HepG2 (cell line): ENCODE results near the gene PODXL. TPM values are rescaled to one million over a fixed set of nuclear protein-coding genes. Genes with fewer than 3 reads are reported as not detected.

ENCODE experiments used
- ISL2 ChIP-seq: sonication (generic); formaldehyde crosslinking; IDR thresholded peaks from 2 replicates; pipeline ENCODE4 v1.5.0; 2020; ENCODE audit warnings: missing genetic modification reagents
- MEIS2 ChIP-seq: sonication (generic); formaldehyde crosslinking; IDR thresholded peaks from 2 replicates; pipeline ENCODE4 v1.9.0; 2021; ENCODE audit warnings: mild to moderate bottlenecking, missing genetic modification reagents
- PHF20 ChIP-seq: sonication (generic); formaldehyde crosslinking; IDR thresholded peaks from 2 replicates; pipeline ENCODE4 v1.5.0; 2020; ENCODE audit warnings: mild to moderate bottlenecking, missing genetic modification reagents
- RXRB ChIP-seq: IDR thresholded peaks from 2 replicates; pipeline ENCODE4 v1.6.1; 2016; ENCODE audit warnings: borderline replicate concordance, missing genetic modification reagents, missing compliant biosample characterization
- SRSF4 ChIP-seq: fragments of 200-400 bp; formaldehyde crosslinking; IDR thresholded peaks from one replicate; pipeline ENCODE4 v1.6.1; 2018; ENCODE audit warnings: mild to moderate bottlenecking, low read depth, low read length, moderate library complexity; ENCODE audit not compliant: poor library complexity, severe bottlenecking
- ZBTB7B ChIP-seq: sonication (generic); formaldehyde crosslinking; IDR thresholded peaks from 2 replicates; pipeline ENCODE4 v1.4.0; 2020; ENCODE audit warnings: missing genetic modification reagents
- ZKSCAN1 ChIP-seq: fragments of 150-350 bp; IDR thresholded peaks from 2 replicates; pipeline ENCODE4 v1.6.1; 2014; ENCODE audit warnings: low read length
- ZNF331 ChIP-seq: sonication (generic); formaldehyde crosslinking; IDR thresholded peaks from 2 replicates; pipeline ENCODE4 v1.4.0; 2020; ENCODE audit warnings: missing genetic modification reagents
- polyA plus RNA-seq, 8 experiments: library from polyadenylated mRNA; depleted of rRNA in 3 of 8; stranded (reverse) in 7 of 8; unstranded in 1 of 8; fragments of >200 nt; fragmentation: Illumina TruSeq in 4 of 8; extraction: Trizol in 4 of 8; gene quantifications; 2 replicates each; pipeline versions ENCODE4 v1.2.1 to v1.2.3, GENCODE V29; 2011 to 2016; ENCODE audit warnings: low read depth in 4 of 8, missing spikeins in 1 of 8, mixed read lengths in 1 of 8; ENCODE audit not compliant: insufficient read depth in 1 of 8
- total RNA-seq, 5 experiments: library from RNA; depleted of rRNA; stranded (reverse); fragments of >200 nt; fragmentation: Illumina TruSeq; extraction: Trizol; gene quantifications; 2 replicates each; pipeline ENCODE4 v1.2.3, GENCODE V29; 2016; ENCODE audit warnings: low read depth in 1 of 5
- TF ChIP-seq, protein P1 (sequence below): sonication (generic); formaldehyde crosslinking; IDR thresholded peaks from 2 replicates; pipeline ENCODE4 v1.4.0; 2020; ENCODE audit warnings: missing genetic modification reagents; ENCODE audit errors: not compliant biosample characterization
- TF ChIP-seq, protein P2 (sequence below): sonication (generic); formaldehyde crosslinking; IDR thresholded peaks from 2 replicates; pipeline ENCODE4 v1.4.0; 2020; ENCODE audit warnings: missing genetic modification reagents
- TF ChIP-seq, protein P3 (sequence below): sonication (generic); formaldehyde crosslinking; IDR thresholded peaks from 2 replicates; pipeline ENCODE4 v1.4.0; 2020; ENCODE audit warnings: mild to moderate bottlenecking, missing genetic modification reagents
- TF ChIP-seq, protein P4 (sequence below): sonication (generic); formaldehyde crosslinking; conservative IDR thresholded peaks from 2 replicates; pipeline ENCODE4 v1.8.0; 2022; ENCODE audit warnings: low read depth, missing genetic modification reagents
- TF ChIP-seq, protein P5 (sequence below): sonication (generic); formaldehyde crosslinking; IDR thresholded peaks from 2 replicates; pipeline ENCODE4 v1.4.0; 2020; ENCODE audit warnings: missing genetic modification reagents

PODXL gene
- total and polyA plus RNA-seq, 2 of the 13 experiments (the other 11 are each of a cell fraction or from before 2014, with no cell fraction given): 0.22 to 0.54 TPM

DNA sequence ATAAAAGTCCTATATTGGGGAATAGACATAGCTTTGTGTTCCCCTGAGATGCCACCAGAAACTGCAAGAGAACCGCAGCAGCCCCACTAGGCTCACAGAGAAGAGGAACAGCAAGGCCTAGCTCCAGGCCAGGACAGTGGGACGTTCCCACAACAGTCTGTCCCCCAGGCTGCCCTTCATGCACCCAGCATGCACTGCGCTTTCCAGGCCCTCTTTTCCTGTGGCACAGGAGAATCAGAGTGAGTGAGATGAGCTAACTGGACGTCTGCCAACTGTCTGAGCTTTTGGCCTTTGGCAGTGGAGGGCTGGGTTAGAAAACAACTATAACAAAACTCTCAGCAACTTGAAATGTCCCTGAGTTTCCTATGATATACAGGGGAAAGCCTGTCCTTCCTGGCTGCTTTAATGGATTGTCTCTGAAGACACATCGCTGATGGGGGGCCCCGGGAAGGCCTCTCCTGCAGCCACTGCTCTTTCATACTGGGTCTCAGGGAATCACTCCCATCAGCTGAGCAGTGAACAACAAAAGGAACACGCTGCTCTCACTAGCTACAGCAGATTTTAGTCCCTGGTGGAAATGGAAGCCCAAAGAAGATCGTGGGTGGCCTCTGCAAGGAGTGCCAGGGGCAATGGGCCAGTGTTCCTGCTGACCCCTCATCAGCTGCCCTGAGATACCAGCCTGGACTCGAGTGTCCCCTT, 53.5 kb downstream of the PODXL start (continued):
- TF ChIP-seq, protein P1, sequence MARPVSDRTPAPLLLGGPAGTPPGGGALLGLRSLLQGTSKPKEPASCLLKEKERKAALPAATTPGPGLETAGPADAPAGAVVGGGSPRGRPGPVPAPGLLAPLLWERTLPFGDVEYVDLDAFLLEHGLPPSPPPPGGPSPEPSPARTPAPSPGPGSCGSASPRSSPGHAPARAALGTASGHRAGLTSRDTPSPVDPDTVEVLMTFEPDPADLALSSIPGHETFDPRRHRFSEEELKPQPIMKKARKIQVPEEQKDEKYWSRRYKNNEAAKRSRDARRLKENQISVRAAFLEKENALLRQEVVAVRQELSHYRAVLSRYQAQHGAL (CRISPR knock-in tag): no peak
- TF ChIP-seq SRSF4 (no peak), ZKSCAN1 (no peak), ISL2 (CRISPR knock-in tag) (no peak), ZNF331 (peak; percentile 30; the same call in 1 of the 2 replicates), MEIS2 (CRISPR knock-in tag) (no peak), PHF20 (CRISPR knock-in tag) (no peak), RXRB (CRISPR knock-in tag) (0 out of 2 replicates have a peak, but pooled peaks have one; percentile 16), ZBTB7B (CRISPR knock-in tag) (no peak)
- TF ChIP-seq, protein P2, sequence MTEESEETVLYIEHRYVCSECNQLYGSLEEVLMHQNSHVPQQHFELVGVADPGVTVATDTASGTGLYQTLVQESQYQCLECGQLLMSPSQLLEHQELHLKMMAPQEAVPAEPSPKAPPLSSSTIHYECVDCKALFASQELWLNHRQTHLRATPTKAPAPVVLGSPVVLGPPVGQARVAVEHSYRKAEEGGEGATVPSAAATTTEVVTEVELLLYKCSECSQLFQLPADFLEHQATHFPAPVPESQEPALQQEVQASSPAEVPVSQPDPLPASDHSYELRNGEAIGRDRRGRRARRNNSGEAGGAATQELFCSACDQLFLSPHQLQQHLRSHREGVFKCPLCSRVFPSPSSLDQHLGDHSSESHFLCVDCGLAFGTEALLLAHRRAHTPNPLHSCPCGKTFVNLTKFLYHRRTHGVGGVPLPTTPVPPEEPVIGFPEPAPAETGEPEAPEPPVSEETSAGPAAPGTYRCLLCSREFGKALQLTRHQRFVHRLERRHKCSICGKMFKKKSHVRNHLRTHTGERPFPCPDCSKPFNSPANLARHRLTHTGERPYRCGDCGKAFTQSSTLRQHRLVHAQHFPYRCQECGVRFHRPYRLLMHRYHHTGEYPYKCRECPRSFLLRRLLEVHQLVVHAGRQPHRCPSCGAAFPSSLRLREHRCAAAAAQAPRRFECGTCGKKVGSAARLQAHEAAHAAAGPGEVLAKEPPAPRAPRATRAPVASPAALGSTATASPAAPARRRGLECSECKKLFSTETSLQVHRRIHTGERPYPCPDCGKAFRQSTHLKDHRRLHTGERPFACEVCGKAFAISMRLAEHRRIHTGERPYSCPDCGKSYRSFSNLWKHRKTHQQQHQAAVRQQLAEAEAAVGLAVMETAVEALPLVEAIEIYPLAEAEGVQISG (CRISPR knock-in tag): no peak
- TF ChIP-seq, protein P3, sequence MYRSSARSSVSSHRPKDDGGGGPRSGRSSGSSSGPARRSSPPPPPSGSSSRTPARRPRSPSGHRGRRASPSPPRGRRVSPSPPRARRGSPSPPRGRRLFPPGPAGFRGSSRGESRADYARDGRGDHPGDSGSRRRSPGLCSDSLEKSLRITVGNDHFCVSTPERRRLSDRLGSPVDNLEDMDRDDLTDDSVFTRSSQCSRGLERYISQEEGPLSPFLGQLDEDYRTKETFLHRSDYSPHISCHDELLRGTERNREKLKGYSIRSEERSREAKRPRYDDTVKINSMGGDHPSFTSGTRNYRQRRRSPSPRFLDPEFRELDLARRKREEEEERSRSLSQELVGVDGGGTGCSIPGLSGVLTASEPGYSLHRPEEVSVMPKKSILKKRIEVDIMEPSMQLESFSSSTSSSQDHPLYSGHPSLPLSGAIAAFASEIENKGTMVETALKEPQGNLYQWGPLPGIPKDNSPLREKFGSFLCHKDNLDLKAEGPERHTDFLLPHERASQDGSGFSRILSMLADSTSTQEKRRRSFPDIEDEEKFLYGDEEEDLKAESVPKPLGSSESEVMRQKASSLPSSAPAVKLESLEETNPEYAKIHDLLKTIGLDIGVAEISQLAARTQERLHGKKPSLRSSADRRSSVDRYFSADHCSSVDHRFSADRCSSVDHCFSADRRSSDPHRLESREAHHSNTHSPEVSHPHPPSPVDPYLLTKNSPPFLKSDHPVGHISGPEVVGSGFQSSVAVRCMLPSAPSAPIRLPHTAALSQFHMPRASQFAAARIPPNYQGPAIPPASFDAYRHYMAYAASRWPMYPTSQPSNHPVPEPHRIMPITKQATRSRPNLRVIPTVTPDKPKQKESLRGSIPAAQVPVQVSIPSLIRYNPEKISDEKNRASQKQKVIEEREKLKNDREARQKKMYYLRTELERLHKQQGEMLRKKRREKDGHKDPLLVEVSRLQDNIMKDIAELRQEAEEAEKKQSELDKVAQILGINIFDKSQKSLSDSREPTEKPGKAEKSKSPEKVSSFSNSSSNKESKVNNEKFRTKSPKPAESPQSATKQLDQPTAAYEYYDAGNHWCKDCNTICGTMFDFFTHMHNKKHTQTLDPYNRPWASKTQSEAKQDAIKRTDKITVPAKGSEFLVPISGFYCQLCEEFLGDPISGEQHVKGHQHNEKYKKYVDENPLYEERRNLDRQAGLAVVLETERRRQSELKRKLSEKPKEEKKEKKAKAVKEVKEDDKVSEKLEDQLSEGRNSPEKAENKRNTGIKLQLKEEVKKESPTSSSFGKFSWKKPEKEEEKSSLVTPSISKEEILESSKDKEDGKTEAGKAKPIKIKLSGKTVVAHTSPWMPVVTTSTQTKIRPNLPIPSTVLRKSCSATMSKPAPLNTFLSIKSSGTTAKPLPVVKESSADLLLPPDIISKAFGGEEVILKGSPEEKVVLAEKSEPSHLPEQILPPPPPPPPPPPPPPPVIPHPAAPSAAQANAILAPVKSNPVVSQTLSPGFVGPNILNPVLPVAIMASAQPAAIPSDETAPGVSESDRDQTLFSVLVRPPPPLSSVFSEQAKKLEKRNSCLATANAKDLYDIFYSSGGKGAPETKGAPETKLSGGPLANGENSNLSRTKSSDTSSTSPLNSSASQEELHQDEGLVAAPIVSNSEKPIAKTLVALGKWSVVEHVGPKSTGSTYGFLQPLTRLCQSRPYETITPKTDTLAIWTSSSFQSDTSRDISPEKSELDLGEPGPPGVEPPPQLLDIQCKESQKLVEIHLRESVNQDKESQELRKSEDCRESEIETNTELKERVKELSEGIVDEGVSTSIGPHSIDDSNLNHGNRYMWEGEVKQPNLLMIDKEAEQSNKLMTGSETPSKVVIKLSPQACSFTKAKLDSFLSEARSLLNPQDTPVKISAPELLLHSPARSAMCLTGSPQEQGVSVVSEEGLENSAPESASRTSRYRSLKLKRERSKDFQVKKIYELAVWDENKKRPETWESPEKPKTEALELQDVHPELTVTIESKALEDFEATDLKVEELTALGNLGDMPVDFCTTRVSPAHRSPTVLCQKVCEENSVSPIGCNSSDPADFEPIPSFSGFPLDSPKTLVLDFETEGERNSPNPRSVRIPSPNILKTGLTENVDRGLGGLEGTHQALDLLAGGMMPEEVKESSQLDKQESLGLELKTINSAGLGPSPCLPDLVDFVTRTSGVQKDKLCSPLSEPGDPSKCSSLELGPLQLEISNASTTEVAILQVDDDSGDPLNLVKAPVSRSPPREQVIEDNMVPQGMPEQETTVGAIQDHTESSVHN: no peak
- TF ChIP-seq, protein P4, sequence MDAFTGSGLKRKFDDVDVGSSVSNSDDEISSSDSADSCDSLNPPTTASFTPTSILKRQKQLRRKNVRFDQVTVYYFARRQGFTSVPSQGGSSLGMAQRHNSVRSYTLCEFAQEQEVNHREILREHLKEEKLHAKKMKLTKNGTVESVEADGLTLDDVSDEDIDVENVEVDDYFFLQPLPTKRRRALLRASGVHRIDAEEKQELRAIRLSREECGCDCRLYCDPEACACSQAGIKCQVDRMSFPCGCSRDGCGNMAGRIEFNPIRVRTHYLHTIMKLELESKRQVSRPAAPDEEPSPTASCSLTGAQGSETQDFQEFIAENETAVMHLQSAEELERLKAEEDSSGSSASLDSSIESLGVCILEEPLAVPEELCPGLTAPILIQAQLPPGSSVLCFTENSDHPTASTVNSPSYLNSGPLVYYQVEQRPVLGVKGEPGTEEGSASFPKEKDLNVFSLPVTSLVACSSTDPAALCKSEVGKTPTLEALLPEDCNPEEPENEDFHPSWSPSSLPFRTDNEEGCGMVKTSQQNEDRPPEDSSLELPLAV: no peak
- TF ChIP-seq, protein P5, sequence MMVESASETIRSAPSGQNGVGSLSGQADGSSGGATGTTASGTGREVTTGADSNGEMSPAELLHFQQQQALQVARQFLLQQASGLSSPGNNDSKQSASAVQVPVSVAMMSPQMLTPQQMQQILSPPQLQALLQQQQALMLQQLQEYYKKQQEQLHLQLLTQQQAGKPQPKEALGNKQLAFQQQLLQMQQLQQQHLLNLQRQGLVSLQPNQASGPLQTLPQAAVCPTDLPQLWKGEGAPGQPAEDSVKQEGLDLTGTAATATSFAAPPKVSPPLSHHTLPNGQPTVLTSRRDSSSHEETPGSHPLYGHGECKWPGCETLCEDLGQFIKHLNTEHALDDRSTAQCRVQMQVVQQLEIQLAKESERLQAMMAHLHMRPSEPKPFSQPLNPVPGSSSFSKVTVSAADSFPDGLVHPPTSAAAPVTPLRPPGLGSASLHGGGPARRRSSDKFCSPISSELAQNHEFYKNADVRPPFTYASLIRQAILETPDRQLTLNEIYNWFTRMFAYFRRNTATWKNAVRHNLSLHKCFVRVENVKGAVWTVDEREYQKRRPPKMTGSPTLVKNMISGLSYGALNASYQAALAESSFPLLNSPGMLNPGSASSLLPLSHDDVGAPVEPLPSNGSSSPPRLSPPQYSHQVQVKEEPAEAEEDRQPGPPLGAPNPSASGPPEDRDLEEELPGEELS: no peak
